Thyroid gland (tissue), 4 donors: ENCODE measurements around the gene STOX2. TPM values are rescaled to one million over a fixed set of nuclear protein-coding genes. Genes with fewer than 3 reads are reported as not detected.

Source experiments
- DNase-seq, 2 donors: peaks; one replicate each; pipeline ENCODE4 v3.0.0-alpha.2; 2019
- H3K27ac ChIP-seq, 3 donors: fragments of 200-600 bp; sonication (generic); 1 replicate in 2 of 3; 2 replicates in 1 of 3; pipeline ENCODE4 v1.5.1; 2016 to 2019; ENCODE audit warnings: mild to moderate bottlenecking in 1 of 3, moderate library complexity in 1 of 3
- H3K27me3 ChIP-seq: fragments of 200-600 bp; sonication (generic); one replicate; pipeline ENCODE4 v1.5.1; 2019
- H3K36me3 ChIP-seq, 2 donors: fragments of 200-600 bp; sonication (generic); one replicate each; pipeline ENCODE4 v1.5.1; 2016 to 2019
- H3K4me1 ChIP-seq, 2 donors: fragments of 200-600 bp; sonication (generic); one replicate each; pipeline ENCODE4 v1.5.1; 2017 to 2019
- H3K4me3 ChIP-seq, 3 donors: fragments of 200-600 bp; sonication (generic); replicated peaks in 1 of 3; 1 replicate in 2 of 3; 2 replicates in 1 of 3; pipeline ENCODE4 v1.5.1; 2016; ENCODE audit warnings: mild to moderate bottlenecking in 1 of 3
- H3K9me3 ChIP-seq: fragments of 200-600 bp; sonication (generic); one replicate; pipeline ENCODE4 v1.5.1; 2017
- CTCF ChIP-seq, 6 experiments: fragments of 200-600 bp in 3 of 6; fragments of 450-650 bp in 3 of 6; sonication (generic) in 3 of 6; IDR thresholded peaks; one replicate each; pipeline ENCODE4 v1.5.1; 2016 to 2019; ENCODE audit warnings: antibody characterized with exemption in 6 of 6, mild to moderate bottlenecking in 2 of 6, inconsistent platforms in 1 of 6, moderate library complexity in 1 of 6
- POLR2A ChIP-seq, 2 donors: fragments of 450-650 bp; IDR thresholded peaks; one replicate each; pipeline ENCODE4 v1.6.1; 2017; ENCODE audit warnings: antibody characterized with exemption in 2 of 2, mild to moderate bottlenecking in 2 of 2, moderate library complexity in 1 of 2
- WGBS, 2 donors: methylation state at CpG; one replicate each; pipeline ENCODE4 v1.1.5; 2017; 5-methylcytosine and 5-hydroxymethylcytosine counted together
- intact Hi-C: fragments of 100-400 bp; cut with DNase I; formaldehyde crosslinking; loops from one replicate; pipeline ENCODE4 v1.15.1; 2023
- total RNA-seq, 4 donors: library from RNA; depleted of rRNA; stranded (reverse); fragments of >200 nt; gene quantifications; one replicate each; pipeline ENCODE4 v1.2.3, GENCODE V29; 2016

Gene STOX2
- total RNA-seq, 4 donors from 2014 or later, result 27.3 to 57.7 (median 43.3) TPM

- no peak overlapping the region for H3K4me3 ChIP-seq
- H3K27me3 ChIP-seq, result no peaks in the 10 kb centered on the region
- no peaks in the 10 kb centered on the region for H3K4me1 ChIP-seq
- no peaks in the 10 kb centered on the region for H3K36me3 ChIP-seq
- TF ChIP-seq POLR2A (IDR thresholded peaks at IDR 0.05) (no peak), CTCF (IDR thresholded peaks at IDR 0.05) (no peak)
- intact Hi-C loops, result no loop called here
- WGBS, 2 donors, result 51 to 52% methylated on average over 9 of the region's 9 CpGs
- no peaks in the 10 kb centered on the region for H3K9me3 ChIP-seq
- DNase-seq, result no peak
- H3K27ac ChIP-seq, result no peak overlapping the region
Observed at GRCh38 chr4:183971929-183972490, 66.9 kb downstream of the STOX2 start.

- Histone ChIP-seq H3K4me1 (no peaks in the 10 kb centered on the region), H3K36me3 (no peaks in the 10 kb centered on the region), H3K9me3 (no peaks in the 10 kb centered on the region), H3K27me3 (no peaks in the 10 kb centered on the region), H3K27ac (no peak overlapping the region), H3K4me3 (no peak overlapping the region)
- no peak for DNase-seq
- TF ChIP-seq CTCF (IDR thresholded peaks at IDR 0.05), result no peak
- no peak for TF ChIP-seq POLR2A (IDR thresholded peaks at IDR 0.05)
- intact Hi-C loops, result no loop called here
Observed at GRCh38 chr4:183977707-183978106, 72.6 kb downstream of the STOX2 start.

- no peak for TF ChIP-seq POLR2A (IDR thresholded peaks at IDR 0.05)
- TF ChIP-seq CTCF (IDR thresholded peaks at IDR 0.05), result no peak
- 97 to 100% methylated on average over 13 of the region's 13 CpGs for WGBS, 2 donors
- no peaks in the 10 kb centered on the region for H3K27me3 ChIP-seq
- no peaks in the 10 kb centered on the region for H3K36me3 ChIP-seq
- no peak overlapping the region for H3K4me3 ChIP-seq
- H3K9me3 ChIP-seq, result no peaks in the 10 kb centered on the region
- H3K27ac ChIP-seq, result no peak overlapping the region
- DNase-seq, result no peak
- intact Hi-C loops, result no loop called here
- peaks cover 4 to 12% of the 10 kb centered on the region in 2 donors for H3K4me1 ChIP-seq
Observed at GRCh38 chr4:183984566-183984965, 79.5 kb downstream of the STOX2 start.

- no peaks in the 10 kb centered on the region for H3K9me3 ChIP-seq
- intact Hi-C loops, result no loop called here
- no peak overlapping the region for H3K4me3 ChIP-seq
- peaks cover 4 to 12% of the 10 kb centered on the region in 2 donors for H3K4me1 ChIP-seq
- 88 to 92% methylated on average over 7 of the region's 7 CpGs for WGBS, 2 donors
- no peaks in the 10 kb centered on the region for H3K27me3 ChIP-seq
- no peak for DNase-seq
- TF ChIP-seq POLR2A (IDR thresholded peaks at IDR 0.05) (no peak), CTCF (IDR thresholded peaks at IDR 0.05) (no peak)
- H3K27ac ChIP-seq, result no peak overlapping the region
- no peaks in the 10 kb centered on the region for H3K36me3 ChIP-seq
Observed at GRCh38 chr4:183985786-183986185, 80.7 kb downstream of the STOX2 start.

- Histone ChIP-seq H3K4me3 (no peak overlapping the region), H3K27me3 (no peaks in the 10 kb centered on the region), H3K4me1 (peaks cover 4 to 12% of the 10 kb centered on the region in 2 donors), H3K36me3 (no peaks in the 10 kb centered on the region), H3K27ac (no peak overlapping the region), H3K9me3 (no peaks in the 10 kb centered on the region)
- no peak for TF ChIP-seq CTCF (IDR thresholded peaks at IDR 0.05)
- TF ChIP-seq POLR2A (IDR thresholded peaks at IDR 0.05), result no peak
- DNase-seq, result no peak
- WGBS, 2 donors, result 91 to 95% methylated on average over 18 of the region's 18 CpGs
- intact Hi-C loops, result no loop called here
Observed at GRCh38 chr4:183986291-183986970, 81.3 kb downstream of the STOX2 start.
